Neural crest cell (in vitro differentiated cells): ENCODE measurements around the gene TRPM1. TPM values are rescaled to one million over a fixed set of nuclear protein-coding genes. Genes with fewer than 3 reads are reported as not detected.

ENCODE experiments used
- DNase-seq: peaks from one replicate; pipeline ENCODE4 v3.0.0; 2021; ENCODE audit warnings: low read depth, mixed read lengths, low spot score
- H3K27ac Mint-ChIP-seq: one replicate; pipeline ENCODE4 v1.8.0; 2021; ENCODE audit warnings: mild to moderate bottlenecking, mixed read lengths; ENCODE audit not compliant: unreplicated experiment
- H3K27me3 Mint-ChIP-seq: 2 replicates; pipeline ENCODE4 v1.8.0; 2021; ENCODE audit warnings: low read depth, mild to moderate bottlenecking, mixed read lengths
- H3K36me3 Mint-ChIP-seq: 2 replicates; pipeline ENCODE4 v1.8.0; 2021; ENCODE audit warnings: low read depth, mild to moderate bottlenecking, mixed read lengths
- H3K4me1 Mint-ChIP-seq: 2 replicates; pipeline ENCODE4 v1.8.0; 2021; ENCODE audit warnings: mixed read lengths
- H3K4me3 Mint-ChIP-seq: one replicate; pipeline ENCODE4 v1.8.0; 2021; ENCODE audit warnings: mild to moderate bottlenecking, mixed read lengths
- H3K9me3 Mint-ChIP-seq: 2 replicates; pipeline ENCODE4 v1.8.0; 2021; ENCODE audit warnings: mixed read lengths
- total RNA-seq: library from RNA; stranded (reverse); gene quantifications from 2 replicates; pipeline ENCODE4 v1.2.1, GENCODE V29; 2021
- TF ChIP-seq, protein P1 (sequence below): fragments of 200-600 bp; sonication (generic); conservative IDR thresholded peaks from 2 replicates; pipeline ENCODE4 v1.5.0; 2021; ENCODE audit warnings: antibody characterized with exemption, mild to moderate bottlenecking

The TRPM1 gene
- total RNA-seq, 1 donor from 2014 or later, result not detected

DNA sequence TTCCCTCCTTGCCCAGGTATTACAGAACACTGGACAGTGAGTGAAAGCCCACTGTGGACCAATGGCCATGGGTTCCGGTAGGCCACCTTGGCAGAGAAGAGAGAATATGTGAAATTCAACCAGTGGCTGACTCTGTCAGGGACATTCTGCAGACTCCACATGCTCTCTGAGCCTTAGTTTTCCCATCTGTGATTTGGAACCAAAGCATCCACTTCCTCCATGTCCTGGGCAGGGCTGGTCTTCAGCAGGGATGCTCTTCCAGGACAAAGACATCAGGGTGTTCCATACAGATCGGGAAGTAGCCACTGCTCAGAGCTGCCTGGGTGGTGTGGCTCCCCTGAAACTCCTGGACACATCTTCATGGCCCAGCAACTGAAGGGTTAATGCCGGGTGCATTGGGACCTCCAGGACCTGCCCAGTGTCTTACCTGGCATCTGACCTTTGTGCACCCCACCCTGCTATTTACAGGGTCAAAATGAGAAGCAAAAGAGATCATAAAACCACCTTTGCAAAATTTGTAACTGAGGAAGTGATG lies 28.3 kb upstream of the TRPM1 start:
- TF ChIP-seq, protein P1, sequence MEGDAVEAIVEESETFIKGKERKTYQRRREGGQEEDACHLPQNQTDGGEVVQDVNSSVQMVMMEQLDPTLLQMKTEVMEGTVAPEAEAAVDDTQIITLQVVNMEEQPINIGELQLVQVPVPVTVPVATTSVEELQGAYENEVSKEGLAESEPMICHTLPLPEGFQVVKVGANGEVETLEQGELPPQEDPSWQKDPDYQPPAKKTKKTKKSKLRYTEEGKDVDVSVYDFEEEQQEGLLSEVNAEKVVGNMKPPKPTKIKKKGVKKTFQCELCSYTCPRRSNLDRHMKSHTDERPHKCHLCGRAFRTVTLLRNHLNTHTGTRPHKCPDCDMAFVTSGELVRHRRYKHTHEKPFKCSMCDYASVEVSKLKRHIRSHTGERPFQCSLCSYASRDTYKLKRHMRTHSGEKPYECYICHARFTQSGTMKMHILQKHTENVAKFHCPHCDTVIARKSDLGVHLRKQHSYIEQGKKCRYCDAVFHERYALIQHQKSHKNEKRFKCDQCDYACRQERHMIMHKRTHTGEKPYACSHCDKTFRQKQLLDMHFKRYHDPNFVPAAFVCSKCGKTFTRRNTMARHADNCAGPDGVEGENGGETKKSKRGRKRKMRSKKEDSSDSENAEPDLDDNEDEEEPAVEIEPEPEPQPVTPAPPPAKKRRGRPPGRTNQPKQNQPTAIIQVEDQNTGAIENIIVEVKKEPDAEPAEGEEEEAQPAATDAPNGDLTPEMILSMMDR, result no peak
- H3K27me3 Mint-ChIP-seq, result no peaks in the 10 kb centered on the region
- H3K27ac Mint-ChIP-seq, result no peak overlapping the region
- no peaks in the 10 kb centered on the region for H3K9me3 Mint-ChIP-seq
- no peak for DNase-seq
- H3K4me3 Mint-ChIP-seq, result no peak overlapping the region
- no peaks in the 10 kb centered on the region for H3K36me3 Mint-ChIP-seq
- peaks cover 4% of the 10 kb centered on the region for H3K4me1 Mint-ChIP-seq

DNA sequence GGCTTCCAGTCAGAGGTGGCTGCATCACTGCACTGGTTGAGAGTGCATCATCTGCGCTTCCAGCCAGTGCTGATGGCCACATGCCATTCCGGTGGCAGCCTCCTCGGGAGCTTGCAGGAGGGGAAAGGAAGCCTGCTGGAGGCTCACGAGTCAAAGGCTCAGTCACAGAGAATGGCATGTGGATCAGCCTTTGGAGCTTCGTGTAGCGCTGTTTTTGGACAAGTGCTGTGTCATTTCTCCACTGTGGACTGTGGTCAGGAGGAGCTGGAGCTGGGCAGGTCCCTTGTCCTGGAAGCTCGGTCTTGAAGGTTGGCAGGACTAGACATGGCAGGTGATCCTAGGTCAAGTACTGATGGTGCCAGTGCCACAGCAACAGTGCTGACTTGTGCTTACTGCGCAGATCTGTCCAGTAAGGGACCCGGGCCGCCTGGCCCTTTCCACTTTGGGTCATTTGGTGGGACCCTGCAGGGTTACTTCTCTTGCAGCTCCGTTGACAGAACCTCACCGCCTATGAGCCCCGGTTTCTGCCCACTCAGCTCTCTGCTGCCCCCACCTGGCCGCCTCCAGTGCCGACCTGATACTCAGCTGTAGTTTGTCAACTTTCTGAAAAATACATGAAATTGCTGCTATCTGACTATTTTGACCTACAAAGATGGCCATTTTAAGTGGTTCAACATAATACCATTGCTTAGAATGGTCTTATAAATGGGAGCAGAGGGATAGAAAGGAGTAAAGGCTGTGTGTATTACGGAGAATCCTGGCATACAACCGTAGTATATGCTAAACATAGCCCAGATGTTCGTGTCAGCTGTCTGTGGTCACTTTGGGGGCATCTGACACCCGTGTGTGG lies 27.6 kb upstream of the TRPM1 start:
- Mint-ChIP-seq H3K27me3 (no peaks in the 10 kb centered on the region), H3K27ac (no peak overlapping the region), H3K9me3 (no peaks in the 10 kb centered on the region), H3K4me1 (peaks cover 4% of the 10 kb centered on the region), H3K36me3 (no peaks in the 10 kb centered on the region), H3K4me3 (no peak overlapping the region)
- TF ChIP-seq, protein P1, result peak; percentile 92
- DNase-seq, result peak; percentile 77

DNA sequence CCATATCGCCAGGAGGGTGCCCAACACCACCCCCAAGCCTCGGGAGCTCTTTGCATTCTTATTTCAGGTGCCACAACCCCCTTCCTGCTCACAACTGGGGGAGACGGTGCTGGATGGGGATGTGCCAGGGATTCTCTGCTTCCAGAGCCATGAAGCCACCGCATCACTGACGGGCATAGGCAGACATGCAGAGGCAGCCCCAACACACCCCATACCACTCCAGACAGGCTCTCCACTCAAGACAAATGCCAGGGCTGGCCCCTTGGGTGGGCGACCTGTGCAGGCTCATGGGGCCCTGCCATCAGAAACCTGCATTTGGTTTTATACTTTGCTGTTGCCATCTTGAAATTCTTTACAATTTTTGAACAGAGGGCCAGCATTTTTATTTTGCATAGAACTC lies 27.0 kb upstream of the TRPM1 start:
- no peak for DNase-seq
- Mint-ChIP-seq H3K36me3 (no peaks in the 10 kb centered on the region), H3K4me1 (peaks cover 4% of the 10 kb centered on the region), H3K27ac (no peak overlapping the region), H3K27me3 (no peaks in the 10 kb centered on the region), H3K9me3 (no peaks in the 10 kb centered on the region), H3K4me3 (no peak overlapping the region)
- TF ChIP-seq, protein P1, result no peak

DNA sequence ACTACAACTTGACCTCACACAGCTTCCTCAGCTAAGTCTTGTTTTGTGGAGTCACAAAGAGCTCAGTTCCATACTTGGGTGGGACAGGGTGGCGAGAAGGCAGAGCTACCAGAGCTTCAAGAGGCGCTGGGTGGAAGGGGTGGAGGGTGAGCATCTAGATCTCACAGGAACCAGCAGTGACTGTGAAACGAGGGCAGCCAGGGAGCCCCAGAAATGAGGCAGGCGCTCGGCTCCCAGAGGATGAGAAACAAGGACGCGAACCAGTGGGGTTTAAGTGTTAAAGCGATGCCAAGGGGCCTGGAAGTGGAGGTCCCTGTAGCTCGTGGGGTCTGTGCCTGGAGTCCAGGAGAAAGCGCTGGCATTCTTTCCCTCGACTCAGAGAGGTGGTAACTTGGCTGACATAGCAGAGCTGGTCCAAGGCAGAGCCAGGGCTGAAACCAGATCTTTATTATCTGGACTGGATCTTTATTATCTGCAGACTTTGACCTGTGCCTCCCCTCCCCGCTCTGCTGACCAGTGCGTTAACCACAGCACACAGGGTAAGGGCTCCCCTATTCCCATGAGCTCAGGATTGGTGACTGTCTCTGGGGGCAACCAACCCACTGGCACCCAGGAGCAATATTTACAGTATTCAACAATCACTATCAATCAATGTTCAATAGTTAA lies 26.2 kb upstream of the TRPM1 start:
- Mint-ChIP-seq H3K36me3 (no peaks in the 10 kb centered on the region), H3K9me3 (no peaks in the 10 kb centered on the region), H3K4me1 (peaks cover 4% of the 10 kb centered on the region), H3K27ac (peak overlapping the region; percentile 43), H3K27me3 (no peaks in the 10 kb centered on the region), H3K4me3 (no peak overlapping the region)
- no peak for DNase-seq
- TF ChIP-seq, protein P1, result no peak

DNA sequence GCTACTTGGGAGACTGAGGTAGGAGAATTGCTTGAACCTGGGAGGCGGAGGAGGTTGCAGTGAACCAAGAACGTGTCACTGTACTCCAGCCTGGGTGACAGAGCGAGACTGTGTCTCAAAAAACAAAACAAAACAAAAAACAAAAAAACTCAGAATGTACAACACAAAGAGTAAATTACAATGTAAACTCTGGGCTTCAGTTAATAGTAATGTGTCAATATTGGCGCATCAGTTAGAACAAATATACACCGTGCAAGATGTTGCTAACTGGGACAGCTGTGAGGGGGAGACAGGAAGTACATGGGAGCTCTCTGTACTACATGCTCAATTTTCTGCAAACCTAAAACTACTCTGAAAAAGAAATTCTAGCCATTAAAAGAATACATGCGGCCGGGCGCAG lies 23.5 kb upstream of the TRPM1 start:
- Mint-ChIP-seq H3K4me3 (no peak overlapping the region), H3K27me3 (no peaks in the 10 kb centered on the region), H3K36me3 (no peaks in the 10 kb centered on the region), H3K4me1 (no peaks in the 10 kb centered on the region), H3K27ac (no peak overlapping the region), H3K9me3 (peaks cover 7% of the 10 kb centered on the region)
- TF ChIP-seq, protein P1, result no peak
- no peak for DNase-seq
